RWPE1 (cell line): ENCODE data around the gene ACVR1.
"Not testable (repeated sequence)": the region's sequence is repeated elsewhere in the genome, so short reads cannot be mapped to it uniquely, and the experiment has no call there.

Experiments
- CTCF ChIA-PET: fragments of 350-600 bp; sonication (Branson Sonifier 250); formaldehyde crosslinking; extraction: SDS; loops from one replicate; lab custom pipeline; 2021; lab: Yijun Ruan, JAX
- POLR2A ChIA-PET: fragments of 400-600 bp; formaldehyde crosslinking; extraction: SDS; loops from one replicate; lab custom pipeline; 2020; ENCODE audit warnings: antibody characterized with exemption; ENCODE audit not compliant: low non-redundant PET; lab: Yijun Ruan, JAX
- DNase-seq: peaks from one replicate; pipeline ENCODE4 v3.0.0; 2012; ENCODE audit warnings: low spot score
- H3K27ac ChIP-seq: fragments of 450-650 bp; 2 replicates; pipeline ENCODE4 v1.5.1; 2017
- CTCF ChIP-seq: fragments of 450-650 bp; conservative IDR thresholded peaks from 2 replicates; pipeline ENCODE4 v1.5.1; 2017; ENCODE audit warnings: low read depth, mild to moderate bottlenecking

ACVR1 gene

GRCh38 chr2:157764386-157764785 is 111.7 kb downstream of the ACVR1 start:
- H3K27ac ChIP-seq = no peak overlapping the region
- TF ChIP-seq CTCF = no peak
- CTCF ChIA-PET = no interaction called here
- POLR2A ChIA-PET = no interaction called here
- DNase-seq = no peak

GRCh38 chr2:157761520-157761919 is 114.6 kb downstream of the ACVR1 start:
- CTCF ChIA-PET = interaction anchor here (0.5 kb wide), 1 partner anchor 142 kb away, joined by 3 read pairs; no protein-coding TSS in a partner anchor
- DNase-seq = no peak
- no peak overlapping the region for H3K27ac ChIP-seq
- POLR2A ChIA-PET = no interaction called here
- TF ChIP-seq CTCF = no peak

GRCh38 chr2:157760949-157761348 is 115.2 kb downstream of the ACVR1 start:
- POLR2A ChIA-PET = no interaction called here
- H3K27ac ChIP-seq = no peak overlapping the region
- CTCF ChIA-PET = interaction anchor here (0.5 kb wide), 1 partner anchor 141 kb away, joined by 3 read pairs; no protein-coding TSS in a partner anchor
- no peak for TF ChIP-seq CTCF
- DNase-seq = no peak

GRCh38 chr2:157759855-157760254 is 116.3 kb downstream of the ACVR1 start:
- TF ChIP-seq CTCF = no peak
- no peak for DNase-seq
- POLR2A ChIA-PET = no interaction called here
- H3K27ac ChIP-seq = no peak overlapping the region
- CTCF ChIA-PET = interaction anchor here (0.6 kb wide), 1 partner anchor 246 kb away, joined by 3 read pairs; no protein-coding TSS in a partner anchor

- ChIA-PET POLR2A (no interaction called here), CTCF (interaction anchor here (0.6 kb wide), 1 partner anchor 12 kb away, joined by 3 read pairs; no protein-coding TSS in a partner anchor)
- no peak overlapping the region for H3K27ac ChIP-seq
- DNase-seq = no peak
- TF ChIP-seq CTCF = no peak
Measured at GRCh38 chr2:157758586-157758985, 117.5 kb downstream of the ACVR1 start.

- DNase-seq = no peak
- ChIA-PET CTCF (interaction anchor here (0.5 kb wide), 1 partner anchor 629 kb away, joined by 3 read pairs; no protein-coding TSS in a partner anchor), POLR2A (no interaction called here)
- H3K27ac ChIP-seq = no peak overlapping the region
- TF ChIP-seq CTCF = no peak
Measured at GRCh38 chr2:157757500-157757899, 118.6 kb downstream of the ACVR1 start.

GRCh38 chr2:157756447-157756846 is 119.7 kb downstream of the ACVR1 start:
- CTCF ChIA-PET, H3K27ac ChIP-seq, DNase-seq, POLR2A ChIA-PET: not testable (repeated sequence)
